GM21528 (cell line): ENCODE results near the gene BICC1.

Experiments
- ATAC-seq: cut with Tn5 transposase; IDR thresholded peaks from one replicate; pipeline ENCODE4 v1.9.1; 2021; ENCODE audit warnings: mild to moderate bottlenecking, moderate library complexity; ENCODE audit not compliant: unreplicated experiment, low FRiP score

Gene BICC1

DNA sequence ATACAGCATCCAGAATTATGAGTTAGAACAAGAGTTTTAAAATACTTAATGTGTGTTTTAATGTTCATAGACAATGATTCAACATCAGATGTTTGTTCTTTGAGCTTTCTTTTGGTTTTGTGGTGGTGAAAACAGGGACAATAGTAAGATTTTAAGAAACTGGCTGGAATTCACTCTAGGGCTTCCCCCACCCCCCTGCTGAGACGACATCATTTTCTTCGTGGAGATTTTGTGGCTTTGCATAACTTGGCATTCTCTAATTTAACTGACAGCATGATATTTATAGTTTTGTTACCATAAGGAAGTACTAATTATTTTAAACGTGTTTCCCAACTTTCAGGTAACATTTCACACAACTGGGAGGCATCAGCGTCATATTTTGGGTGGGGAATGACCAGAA lies 184.1 kb downstream of the BICC1 start:
- no peak for ATAC-seq

DNA sequence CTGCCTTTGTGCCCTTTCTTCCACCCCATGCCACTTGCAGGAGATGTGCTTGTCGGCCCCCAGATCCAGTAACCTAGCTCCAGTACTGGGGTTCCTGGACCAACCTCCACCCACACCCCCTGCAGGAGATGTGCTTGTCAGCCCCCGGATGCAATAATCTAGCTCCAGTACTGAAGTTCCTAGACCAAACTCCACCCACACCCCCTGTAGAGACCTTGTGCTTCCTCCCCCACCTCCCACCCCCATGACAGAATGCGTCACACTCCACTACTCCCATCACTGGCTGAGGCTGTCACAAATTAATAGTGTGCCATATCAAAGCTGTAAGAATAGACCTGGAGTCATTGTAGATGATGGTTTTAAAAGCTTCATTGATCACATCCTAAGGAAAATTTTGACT lies 185.0 kb downstream of the BICC1 start:
- no peak for ATAC-seq

DNA sequence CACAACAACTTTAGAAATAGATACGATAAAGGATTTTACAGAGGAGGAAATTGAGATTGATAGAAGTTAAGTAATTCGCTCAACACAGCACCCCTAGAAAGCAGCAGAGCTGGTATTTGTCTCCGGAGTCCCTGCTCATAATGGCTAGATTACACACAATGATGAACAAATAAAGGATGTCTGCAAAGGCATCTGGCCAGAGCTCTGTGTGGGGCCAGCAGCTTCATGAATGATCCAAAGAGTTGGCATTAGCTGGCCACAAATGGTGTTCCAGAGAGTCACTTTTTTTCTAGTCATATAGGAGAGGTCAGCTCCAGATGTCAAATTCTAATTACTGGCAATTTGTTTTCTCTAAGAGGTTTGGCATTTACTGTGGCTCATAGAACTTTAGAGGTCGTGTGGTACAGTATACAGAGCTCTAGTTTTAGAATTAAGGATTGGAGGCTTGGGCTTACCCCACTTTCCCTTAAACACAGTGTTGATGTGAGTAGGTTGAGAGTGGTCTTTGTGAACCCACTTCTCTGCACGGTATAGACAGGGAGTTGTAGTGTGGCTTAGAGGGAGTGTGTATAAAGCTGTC lies 186.2 kb downstream of the BICC1 start:
- no peak for ATAC-seq

DNA sequence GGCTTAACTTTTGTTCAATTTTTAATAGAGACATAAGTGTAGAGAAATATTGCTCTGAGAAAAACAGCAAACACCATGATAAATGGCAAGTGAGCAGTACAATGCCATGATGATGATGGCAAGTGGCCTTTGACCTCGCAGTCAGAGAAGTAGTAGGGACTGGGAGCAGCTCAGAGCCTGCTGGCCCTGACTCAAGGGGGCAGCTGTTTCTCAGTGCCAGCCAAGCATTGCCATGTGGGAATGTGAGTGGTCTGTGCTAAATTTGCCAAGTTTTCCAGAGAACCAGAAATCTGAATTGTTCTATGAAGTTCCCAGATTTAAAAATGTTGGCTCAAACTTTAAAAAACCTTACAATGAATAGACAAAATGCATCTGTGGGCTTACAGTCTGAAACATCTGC lies 187.9 kb downstream of the BICC1 start:
- no peak for ATAC-seq

DNA sequence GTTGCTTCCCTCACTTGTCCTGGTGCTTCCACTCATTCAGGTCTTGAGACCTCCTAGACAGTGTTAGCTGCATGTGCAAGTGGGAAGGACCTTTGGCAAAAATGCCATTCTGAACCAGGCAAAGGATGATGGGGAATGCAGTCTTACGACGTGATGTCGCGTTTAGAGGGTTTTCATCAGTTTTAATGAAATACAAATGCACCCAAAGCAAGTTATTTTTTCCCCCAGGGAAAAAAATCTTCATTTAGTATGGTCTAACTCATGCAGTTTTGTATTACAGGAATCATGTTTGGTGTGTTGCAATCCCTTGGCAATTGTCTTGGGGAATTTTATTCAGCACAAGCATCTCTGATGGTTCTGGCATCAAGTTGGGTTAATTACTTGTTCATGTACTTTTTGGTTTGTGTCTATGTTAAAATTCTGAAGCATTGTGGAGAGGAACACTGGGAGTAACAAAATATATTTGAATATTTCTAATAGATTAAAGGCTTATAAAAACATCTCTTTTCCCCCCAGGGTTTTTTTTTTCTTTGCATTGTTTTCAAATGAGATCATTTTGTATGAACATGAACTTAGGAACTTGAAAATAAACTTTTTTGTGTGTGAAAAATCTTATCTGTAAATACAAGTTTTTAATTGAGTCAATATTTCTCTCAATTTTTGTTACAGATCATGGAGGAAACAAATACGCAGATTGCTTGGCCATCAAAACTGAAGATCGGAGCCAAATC lies 188.9 kb downstream of the BICC1 start:
- no peak for ATAC-seq

DNA sequence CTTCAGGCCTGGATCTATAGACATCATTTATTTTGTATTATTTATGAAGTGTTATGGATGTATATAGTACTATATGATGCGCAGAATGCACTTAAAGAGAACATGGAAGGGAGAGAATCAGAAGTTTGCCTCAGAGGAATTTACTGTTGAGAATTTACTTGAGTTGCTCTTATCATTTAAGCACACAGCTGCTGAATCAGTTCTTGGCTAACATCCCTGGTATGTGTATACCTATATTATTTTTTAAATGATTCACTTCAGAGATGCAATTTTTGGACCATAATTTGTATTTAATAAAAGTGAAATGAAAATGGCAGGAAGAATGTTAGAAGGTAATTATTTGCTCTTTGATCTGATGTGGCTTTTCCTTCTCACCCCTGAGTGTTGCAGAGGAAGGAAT lies 191.6 kb downstream of the BICC1 start:
- no peak for ATAC-seq

DNA sequence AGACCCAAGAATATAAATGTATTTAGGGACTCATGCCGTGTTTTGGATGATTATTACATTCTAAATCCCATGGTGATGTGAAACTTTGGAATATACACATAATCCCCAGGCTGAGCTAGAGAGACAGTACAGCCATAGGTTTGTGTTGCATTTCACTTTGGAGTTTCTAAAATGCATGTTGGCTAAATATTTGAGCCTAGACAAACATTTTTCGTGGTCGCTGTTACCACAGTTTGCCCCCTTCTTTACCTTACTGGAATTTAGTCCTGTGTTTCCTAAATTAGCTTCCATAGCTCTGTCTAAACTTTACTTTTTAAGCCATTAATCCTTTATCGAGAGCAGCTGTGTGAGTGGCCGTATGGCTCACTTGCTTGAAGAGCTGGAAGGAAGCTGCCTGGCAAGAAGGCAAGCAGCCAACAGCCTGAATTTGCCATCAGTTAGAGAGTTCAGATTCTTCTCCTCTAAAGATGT lies 192.0 kb downstream of the BICC1 start:
- ATAC-seq: no peak

DNA sequence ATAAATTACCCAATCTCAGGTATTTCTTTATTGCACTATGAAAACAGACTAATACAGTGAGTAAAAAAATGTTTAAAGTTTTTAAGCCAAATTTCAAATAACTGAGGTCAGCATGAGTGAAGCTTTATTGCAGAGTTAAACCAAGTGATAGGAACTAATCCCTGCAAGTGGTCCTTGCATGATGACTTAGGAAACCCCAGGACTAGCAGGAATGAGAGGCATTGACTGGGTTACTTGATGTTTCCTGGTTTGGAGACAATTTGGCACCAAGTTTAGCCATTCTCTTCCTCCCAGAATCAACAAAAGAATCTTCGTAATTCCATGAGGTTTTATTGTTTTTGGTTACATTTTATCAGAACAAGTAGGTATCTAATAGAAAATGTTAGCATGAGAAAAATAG lies 194.2 kb downstream of the BICC1 start:
- no peak for ATAC-seq

DNA sequence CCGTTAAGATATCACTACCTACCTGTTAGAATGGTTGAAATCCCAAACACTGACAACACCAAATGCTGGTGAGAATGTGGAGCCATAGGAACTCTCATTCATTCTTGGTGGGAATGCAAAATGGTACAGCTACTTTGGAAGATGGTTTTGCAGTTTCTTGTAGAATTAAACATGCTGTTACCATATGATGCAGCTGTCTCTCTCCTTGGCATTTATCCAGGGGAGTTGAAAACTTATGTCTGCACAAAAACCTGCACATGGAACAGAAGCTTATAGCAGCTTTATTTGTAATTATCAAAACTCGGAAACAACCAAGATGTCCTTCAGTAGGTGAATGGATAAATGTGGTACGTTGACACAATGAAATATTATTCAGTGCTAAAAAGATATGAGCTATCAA lies 199.5 kb downstream of the BICC1 start:
- no peak for ATAC-seq

DNA sequence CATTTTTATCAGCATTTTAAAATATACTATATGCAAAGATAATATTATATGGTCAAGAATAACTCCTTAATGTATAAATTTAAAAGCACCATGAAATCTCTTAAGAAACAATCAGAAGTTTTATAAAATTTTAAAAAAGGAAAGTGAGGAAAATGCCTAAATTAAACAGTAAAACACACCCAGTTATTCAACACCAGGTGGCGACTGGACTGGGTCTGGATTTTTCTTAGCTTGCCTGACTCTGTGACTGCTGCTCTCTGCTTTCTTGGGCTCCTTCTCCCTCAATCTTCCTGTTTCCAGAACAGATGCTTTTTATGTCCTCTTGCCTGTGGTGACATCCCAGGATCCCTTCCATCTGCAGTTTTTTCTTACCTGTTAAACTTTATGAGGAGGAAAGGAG lies 200.3 kb downstream of the BICC1 start:
- ATAC-seq: no peak

DNA sequence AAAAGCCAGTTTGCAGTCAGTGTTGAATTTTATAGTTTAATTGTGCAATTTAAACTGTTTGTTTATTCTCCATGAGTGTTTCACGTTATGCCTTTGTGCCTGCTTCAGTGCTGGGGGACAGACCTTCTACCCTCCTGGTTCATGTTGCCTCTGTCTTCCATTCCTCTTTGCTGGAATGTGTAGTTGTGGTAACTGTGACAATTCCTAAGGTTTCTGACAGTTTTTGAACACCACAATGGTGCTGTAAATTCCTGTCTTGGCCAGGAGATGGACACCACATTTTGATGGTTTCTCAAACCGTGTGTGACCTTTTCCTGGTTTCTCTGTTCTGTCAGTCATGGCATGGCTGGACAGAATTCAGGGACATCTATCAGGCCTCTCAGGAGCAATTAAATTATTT lies 201.7 kb downstream of the BICC1 start:
- no peak for ATAC-seq

DNA sequence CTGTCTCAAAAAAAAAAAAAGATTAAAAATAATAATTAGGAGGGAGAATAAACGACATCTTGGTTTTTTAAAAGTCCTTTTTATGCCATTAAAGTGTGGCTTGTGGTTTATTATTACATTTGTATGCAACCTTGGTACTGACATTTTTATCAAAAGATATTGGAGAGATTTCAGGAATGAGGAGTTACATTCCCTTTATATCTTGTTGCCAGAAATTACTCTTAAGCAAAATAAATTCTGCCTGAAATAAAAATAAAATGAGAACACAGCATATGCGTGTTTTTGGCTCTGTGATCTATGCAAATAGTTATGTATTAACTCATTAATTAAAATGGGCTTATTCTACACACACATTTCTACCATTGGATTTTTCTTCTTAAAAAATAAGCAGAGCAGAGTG lies 202.4 kb downstream of the BICC1 start:
- ATAC-seq: no peak

DNA sequence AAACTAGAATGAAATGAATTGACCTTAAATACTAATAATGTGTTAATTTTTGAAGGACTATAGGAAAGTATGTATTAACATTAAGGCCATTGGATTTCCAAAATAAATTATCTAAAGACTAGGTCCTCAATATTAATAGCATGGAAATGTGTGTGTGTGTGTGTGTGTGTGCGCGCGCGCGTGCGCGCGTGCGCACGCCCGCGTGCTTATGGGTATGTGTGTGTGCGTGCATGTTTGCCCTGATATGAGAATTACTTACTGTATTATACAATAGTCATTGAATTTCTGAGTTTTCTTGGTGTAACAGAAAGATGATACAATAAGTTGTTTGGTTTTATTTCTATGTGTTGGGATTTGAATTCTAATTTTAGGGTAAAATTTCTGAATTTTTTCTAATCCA lies 205.9 kb downstream of the BICC1 start:
- no peak for ATAC-seq

DNA sequence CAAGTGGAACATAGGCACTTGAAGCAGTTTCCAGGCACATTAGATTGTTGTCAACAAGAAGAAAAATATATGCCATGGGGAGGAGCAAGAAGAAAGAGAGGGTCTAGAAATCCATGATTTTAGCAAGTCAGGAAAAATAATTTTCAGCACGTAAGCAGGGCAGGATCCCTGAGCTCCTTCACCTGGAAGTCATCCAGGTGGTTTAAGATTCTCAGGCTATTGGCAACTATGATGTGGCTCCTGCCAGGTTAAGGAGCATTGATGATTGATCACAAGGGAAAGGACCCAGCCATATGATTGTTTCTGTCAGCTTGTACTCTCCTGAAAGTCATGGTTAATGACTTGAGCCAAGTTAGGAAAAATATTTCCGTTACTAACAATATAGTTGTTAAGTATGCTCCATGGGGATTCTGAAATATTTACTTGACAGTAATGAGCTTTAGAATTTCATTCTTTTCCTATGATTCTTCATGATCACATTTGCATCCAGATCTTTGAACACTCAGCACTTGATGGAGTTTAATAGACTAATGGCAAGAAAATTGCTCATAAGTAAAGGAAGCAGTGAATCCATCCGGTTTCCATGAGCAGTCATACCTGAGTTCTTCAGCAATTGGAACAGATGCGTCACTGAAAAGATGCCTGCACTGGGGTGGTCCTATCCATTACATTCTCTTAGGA lies 209.1 kb downstream of the BICC1 start:
- ATAC-seq: no peak

DNA sequence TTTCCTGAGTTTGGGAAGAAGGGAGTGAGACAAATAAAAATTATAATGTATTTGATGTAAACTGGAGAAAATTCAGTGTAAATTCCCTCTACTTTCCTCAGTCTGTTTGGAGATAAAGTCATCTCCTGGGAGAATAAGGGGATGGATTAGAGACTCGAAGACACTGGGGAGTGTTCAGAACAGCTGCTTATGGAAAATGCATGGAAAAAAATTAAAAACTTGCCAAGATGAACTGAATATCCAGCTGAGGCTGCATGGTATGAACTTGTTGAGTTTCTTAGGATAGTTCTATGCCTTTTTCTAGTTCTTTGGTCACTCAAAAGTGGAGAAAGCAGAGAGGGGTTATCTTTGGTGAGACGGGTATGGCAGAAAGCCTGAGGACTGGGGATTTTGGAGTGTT lies 210.5 kb downstream of the BICC1 start:
- no peak for ATAC-seq

DNA sequence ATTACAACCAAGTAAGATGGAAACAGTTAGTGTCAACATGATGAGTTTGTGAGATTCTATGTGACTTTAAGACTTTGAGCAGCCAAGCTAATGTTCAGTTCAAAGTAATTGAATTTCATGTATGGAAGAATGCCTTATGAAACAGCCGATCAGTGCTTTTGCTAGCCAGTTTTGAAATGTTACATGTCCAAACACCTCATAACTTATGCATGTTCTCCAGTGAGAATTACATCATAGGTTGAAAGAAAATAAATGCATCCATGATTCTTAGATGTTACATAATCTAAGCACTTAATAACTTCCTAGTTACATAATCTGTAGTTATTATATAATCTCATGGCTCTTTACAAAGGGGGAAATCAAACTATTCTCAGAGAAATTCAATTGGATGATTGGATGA lies 211.3 kb downstream of the BICC1 start:
- no peak for ATAC-seq

DNA sequence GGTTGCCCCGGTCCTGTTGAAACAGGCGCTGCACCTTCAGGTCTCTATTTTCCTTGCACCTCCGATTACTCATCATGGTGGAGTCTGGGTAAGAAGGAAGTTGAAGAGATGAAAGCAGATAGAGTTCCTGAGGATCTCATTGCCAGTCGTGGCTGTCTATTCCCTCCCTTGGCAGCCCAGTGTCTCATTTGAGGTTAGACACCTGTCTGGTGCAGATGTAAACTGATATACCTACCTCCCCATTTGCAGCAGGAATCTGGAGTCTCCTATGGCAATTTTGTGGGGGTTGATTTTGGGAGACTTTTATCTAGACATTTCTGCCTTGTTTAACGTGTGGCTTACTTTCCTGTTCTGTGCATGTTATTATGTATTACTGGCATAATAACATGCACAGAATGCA lies 212.1 kb downstream of the BICC1 start:
- no peak for ATAC-seq

DNA sequence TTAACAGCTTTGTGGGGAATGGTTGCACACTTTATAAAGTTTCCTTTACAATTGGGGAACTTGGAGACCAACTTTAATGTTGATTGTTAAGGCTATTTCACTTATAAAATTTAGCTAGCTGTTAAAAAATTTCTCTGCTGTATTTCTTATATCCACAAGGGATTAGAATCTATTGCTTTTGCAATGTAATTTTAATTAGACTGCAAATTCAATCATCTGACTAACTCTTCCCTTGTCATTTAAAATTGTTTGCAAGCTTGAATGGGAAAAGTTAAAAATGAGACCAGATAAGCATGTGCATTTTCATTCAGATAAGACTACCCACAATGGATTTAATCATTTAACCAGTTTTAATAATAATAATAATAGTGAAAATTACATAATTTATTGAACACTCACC lies 213.2 kb downstream of the BICC1 start:
- ATAC-seq: no peak

DNA sequence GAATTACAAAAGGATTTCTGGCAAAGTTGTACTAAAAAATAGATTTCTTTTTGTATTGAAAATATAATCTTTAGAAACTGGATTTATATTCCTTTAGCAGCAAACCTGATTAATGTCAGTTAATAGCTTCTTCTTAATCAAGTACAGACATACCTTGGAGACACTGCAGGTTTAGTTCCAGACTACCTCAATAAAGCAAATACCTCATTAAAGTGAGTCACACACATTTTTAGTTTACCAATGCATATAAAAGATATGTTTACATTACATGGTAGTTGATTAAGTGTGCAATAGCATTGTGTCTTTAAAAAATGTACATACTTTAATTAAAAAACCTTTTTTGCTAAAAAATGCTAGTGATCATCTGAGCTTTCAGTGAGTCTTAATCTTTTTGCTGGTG lies 215.0 kb downstream of the BICC1 start:
- no peak for ATAC-seq

DNA sequence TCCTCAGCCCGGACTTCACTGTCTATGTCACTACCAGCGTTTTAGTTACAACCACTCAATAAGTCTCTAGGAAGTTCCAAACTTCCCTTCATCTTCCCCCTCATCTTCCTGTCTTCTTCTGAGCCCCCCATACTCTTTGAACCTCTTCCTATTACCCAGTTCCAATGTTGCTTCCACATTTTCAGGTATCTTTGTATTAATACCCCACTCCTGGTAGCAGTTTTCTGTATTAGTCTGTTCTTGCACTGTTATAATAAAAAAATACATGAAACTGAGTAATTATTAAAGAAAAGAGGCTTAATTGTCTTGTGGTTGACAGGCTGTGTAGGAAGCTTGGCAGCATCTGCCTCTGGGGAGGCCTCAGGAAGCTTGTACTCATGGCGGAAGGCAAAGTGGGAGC lies 218.6 kb downstream of the BICC1 start:
- ATAC-seq: no peak

DNA sequence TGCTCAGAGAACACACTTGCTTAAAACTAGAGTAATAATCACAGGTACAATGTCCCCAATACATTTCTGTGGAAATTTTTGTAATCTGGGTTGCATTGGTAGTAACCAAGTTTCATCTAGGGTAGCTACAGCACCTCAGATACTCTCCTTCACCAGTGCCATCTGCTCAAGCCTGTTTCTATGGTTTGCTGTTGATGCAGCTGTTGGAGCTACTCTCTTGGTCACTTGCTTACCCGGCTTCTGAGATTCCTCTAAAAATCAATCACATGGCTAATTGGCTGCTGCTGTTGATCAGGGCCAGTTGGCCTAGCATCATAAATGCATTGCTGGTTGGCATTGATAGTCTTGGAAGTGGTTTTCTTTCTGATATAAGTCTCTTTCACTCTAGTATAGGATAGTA lies 220.8 kb downstream of the BICC1 start:
- ATAC-seq: no peak

DNA sequence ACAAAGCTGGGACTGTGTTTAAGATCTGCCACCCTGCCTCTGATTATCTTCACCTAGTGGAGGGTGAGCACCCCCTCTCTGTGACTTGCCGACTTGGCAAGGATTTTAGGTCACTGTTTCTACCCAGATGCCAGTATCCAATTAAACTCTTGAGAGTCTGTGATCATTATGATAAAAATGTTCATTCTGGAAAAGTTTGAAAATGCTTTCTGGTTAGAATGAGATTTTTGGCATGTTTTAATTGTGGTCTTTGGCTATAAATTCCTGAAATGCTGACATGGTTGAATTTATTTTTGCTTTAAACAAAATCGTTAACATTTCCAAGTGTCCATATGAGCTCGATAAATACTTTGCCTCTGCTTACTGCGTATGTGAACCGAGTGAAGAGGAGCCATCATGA lies 221.4 kb downstream of the BICC1 start:
- ATAC-seq: no peak
